A549 (cell line): ENCODE results near the gene MCM3AP.

Source experiments
- CHD2 ChIP-seq: fragments of 150-350 bp; IDR thresholded peaks from 2 replicates; pipeline ENCODE4 v1.6.1; 2014; ENCODE audit warnings: low read length; ENCODE audit not compliant: partially characterized antibody
- CTCF ChIP-seq: fragments of >200 bp; sonication (Bioruptor Twin); formaldehyde crosslinking; IDR thresholded peaks from 3 replicates; pipeline ENCODE4 v1.5.1; 2016
- E2F6 ChIP-seq: IDR thresholded peaks from 2 replicates; pipeline ENCODE4 v1.6.1; 2012; ENCODE audit warnings: low read depth, borderline replicate concordance
- ESRRA ChIP-seq: fragments of 150-350 bp; IDR thresholded peaks from 2 replicates; pipeline ENCODE4 v1.6.1; 2014; ENCODE audit warnings: mild to moderate bottlenecking, low read length, borderline replicate concordance
- HOXA7 ChIP-seq: fragments of 250-450 bp; sonication (Bioruptor Pico); IDR thresholded peaks from 2 replicates; pipeline ENCODE4 v1.5.0; 2020; ENCODE audit warnings: mild to moderate bottlenecking, moderate library complexity
- JUN ChIP-seq, 2 experiments: fragments of >200 bp; sonication (Bioruptor Twin); formaldehyde crosslinking; IDR thresholded peaks; 2 replicates in 1 of 2; 3 replicates in 1 of 2; pipeline ENCODE4 v1.6.1; 2016 to 2017
- JUNB ChIP-seq: fragments of >200 bp; sonication (Bioruptor Twin); formaldehyde crosslinking; IDR thresholded peaks from 2 replicates; pipeline ENCODE4 v1.6.1; 2016
- KDM1A ChIP-seq: fragments of 200-600 bp; sonication (generic); IDR thresholded peaks from 2 replicates; pipeline ENCODE4 v1.6.1; 2016; ENCODE audit warnings: low read depth, mild to moderate bottlenecking
- KDM5A ChIP-seq: fragments of 200-600 bp; sonication (generic); IDR thresholded peaks from 2 replicates; pipeline ENCODE4 v1.6.1; 2016; ENCODE audit warnings: antibody characterized with exemption, mild to moderate bottlenecking
- POLR2A ChIP-seq: IDR thresholded peaks from 2 replicates; pipeline ENCODE4 v1.6.1; 2012; ENCODE audit warnings: mild to moderate bottlenecking, low read length
- RFX5 ChIP-seq: fragments of 450-650 bp; IDR thresholded peaks from 2 replicates; pipeline ENCODE4 v1.7.1; 2014; ENCODE audit warnings: antibody characterized with exemption, mild to moderate bottlenecking, moderate library complexity
- SMC3 ChIP-seq: fragments of >200 bp; sonication (Bioruptor Twin); formaldehyde crosslinking; IDR thresholded peaks from 3 replicates; pipeline ENCODE4 v1.6.1; 2018; ENCODE audit warnings: inconsistent platforms
- USF2 ChIP-seq: fragments of 450-650 bp; IDR thresholded peaks from 2 replicates; pipeline ENCODE4 v1.6.1; 2014; ENCODE audit warnings: antibody characterized with exemption
- ZFP36 ChIP-seq: fragments of 450-650 bp; IDR thresholded peaks from 2 replicates; pipeline ENCODE4 v1.6.1; 2014; ENCODE audit warnings: borderline replicate concordance; ENCODE audit not compliant: partially characterized antibody

- no peak for TF ChIP-seq E2F6
- TF ChIP-seq CTCF: no peak
- no peak for TF ChIP-seq JUN (IDR thresholded peaks at IDR 0.05)
- no peak for TF ChIP-seq SMC3
- TF ChIP-seq POLR2A: no peak
- no peak for TF ChIP-seq JUNB
- no peak for TF ChIP-seq RFX5
- TF ChIP-seq ZFP36: no peak
- TF ChIP-seq KDM5A: no peak
- TF ChIP-seq ESRRA: no peak
- TF ChIP-seq HOXA7 (CRISPR knock-in tag): no peak
- no peak for TF ChIP-seq CHD2
- no peak for TF ChIP-seq KDM1A
- no peak for TF ChIP-seq USF2
Measured at GRCh38 chr21:46265736-46266525, 19.5 kb downstream of the MCM3AP start.
